ENCODE measurements around the gene LEPROT.

DNA sequence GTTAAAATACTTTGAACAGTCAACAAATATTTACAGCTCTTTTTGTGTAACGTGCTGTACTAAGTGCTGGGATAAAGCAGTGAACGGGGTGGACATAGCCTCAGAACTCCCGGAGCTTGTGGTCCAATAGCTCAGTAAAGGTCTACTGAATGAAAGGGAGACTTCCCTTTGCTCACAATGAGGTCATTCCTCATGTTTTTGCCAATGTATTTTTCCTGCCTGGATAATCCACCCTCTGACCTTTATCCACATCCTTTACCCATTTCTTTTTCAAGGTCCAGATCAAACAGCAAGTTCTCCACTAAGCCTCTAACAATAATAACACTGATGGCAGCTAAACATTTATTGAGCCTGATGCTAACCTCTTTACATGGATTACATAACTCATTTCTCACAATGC lies 55.9 kb downstream of the LEPROT start:
- TF ChIP-seq, protein P1, sequence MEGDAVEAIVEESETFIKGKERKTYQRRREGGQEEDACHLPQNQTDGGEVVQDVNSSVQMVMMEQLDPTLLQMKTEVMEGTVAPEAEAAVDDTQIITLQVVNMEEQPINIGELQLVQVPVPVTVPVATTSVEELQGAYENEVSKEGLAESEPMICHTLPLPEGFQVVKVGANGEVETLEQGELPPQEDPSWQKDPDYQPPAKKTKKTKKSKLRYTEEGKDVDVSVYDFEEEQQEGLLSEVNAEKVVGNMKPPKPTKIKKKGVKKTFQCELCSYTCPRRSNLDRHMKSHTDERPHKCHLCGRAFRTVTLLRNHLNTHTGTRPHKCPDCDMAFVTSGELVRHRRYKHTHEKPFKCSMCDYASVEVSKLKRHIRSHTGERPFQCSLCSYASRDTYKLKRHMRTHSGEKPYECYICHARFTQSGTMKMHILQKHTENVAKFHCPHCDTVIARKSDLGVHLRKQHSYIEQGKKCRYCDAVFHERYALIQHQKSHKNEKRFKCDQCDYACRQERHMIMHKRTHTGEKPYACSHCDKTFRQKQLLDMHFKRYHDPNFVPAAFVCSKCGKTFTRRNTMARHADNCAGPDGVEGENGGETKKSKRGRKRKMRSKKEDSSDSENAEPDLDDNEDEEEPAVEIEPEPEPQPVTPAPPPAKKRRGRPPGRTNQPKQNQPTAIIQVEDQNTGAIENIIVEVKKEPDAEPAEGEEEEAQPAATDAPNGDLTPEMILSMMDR (IDR thresholded peaks at IDR 0.05) = no peak
- no peak for TF ChIP-seq POLR2A (IDR thresholded peaks at IDR 0.05)
